CD4-positive, alpha-beta T cell treated with Interleukin-15 for 4 hours (primary cell): ENCODE results near the gene CDH23.
A peak's percentile ranks its signal among the peaks of the same experiment; 100 is the strongest.

Source experiments
- DNase-seq: peaks from one replicate; pipeline ENCODE4 v3.0.0-alpha.2; 2020; ENCODE audit warnings: low spot score

CDH23 gene

DNA sequence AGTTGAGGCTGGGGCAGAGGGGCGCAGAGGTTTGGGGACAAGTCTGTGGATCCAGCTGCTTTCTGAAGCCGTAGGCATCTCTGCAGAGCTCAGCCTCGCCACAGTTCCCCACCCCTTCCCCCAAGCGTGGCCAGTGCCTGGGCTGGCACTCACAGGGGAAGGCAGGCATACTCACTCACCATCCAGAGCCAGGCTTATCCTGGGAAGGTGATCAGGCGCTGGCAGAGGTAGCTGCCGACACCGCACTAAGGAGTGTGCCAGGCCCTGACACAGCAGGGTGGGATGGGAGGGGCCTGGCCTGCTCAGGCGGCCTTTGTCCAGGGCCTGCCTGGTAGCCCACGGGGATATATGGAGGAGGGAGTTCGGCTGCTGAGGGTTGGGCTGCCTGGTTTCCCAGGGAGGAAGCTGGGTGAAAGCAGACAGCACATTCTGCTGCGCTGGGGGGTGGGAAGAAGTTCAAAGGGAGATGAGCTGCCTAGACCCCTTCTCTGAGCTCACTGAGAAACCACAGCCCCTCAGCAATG, 360.7 kb downstream of the CDH23 start:
- no peak for DNase-seq

GRCh38 chr10:71761105-71761511, 364.4 kb downstream of the CDH23 start:
- DNase-seq: peak; percentile 74

DNA sequence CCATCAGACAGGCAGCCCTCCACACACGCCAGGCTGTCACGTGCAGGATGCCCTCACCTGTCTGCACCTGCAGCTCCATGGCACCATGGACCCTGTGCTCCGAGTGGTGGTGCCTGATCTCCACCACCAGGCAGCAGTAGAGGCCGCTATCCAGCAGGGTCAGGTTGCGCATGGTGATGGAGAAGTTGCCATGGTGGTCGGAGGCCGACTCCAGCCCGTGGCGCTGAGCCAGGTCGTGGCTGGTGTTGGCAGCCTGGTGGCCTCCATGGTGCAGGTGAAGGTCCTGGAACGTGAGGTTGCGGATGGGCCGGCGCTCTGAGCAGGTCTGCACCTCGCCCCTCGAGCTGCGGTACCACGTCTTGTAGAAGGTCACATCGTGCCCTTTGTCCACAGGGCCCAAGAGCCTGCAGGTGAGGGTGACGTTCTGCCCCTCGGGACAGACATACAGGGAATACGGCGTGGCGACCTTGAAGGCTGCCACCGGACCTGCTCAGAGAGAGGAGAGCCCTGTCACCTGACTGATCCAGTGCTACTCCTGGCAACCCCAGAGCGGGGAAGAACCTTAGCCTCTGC, 364.9 kb downstream of the CDH23 start:
- DNase-seq: no peak

DNA sequence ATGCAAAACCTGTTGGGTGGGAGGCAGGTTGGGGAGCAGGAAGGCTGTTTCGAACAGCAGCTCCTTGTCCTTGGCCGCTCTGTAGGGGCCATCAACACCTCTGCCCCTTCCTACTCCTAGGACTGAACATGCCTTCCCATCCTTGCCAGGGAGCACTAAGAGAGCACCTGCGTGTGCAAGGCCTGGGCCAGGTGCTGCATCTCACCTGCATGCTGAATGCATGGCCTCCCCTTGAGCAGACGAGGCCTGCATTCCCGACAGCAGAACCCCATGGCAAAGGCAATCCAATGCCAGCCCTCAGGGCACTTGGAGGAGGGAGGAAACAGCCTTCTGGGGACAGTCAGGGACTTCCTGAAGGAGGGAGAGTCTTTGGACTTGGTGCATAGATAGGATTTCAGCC, 365.6 kb downstream of the CDH23 start:
- DNase-seq: no peak

GRCh38 chr10:71763352-71764127, 366.8 kb downstream of the CDH23 start:
- no peak for DNase-seq

DNA sequence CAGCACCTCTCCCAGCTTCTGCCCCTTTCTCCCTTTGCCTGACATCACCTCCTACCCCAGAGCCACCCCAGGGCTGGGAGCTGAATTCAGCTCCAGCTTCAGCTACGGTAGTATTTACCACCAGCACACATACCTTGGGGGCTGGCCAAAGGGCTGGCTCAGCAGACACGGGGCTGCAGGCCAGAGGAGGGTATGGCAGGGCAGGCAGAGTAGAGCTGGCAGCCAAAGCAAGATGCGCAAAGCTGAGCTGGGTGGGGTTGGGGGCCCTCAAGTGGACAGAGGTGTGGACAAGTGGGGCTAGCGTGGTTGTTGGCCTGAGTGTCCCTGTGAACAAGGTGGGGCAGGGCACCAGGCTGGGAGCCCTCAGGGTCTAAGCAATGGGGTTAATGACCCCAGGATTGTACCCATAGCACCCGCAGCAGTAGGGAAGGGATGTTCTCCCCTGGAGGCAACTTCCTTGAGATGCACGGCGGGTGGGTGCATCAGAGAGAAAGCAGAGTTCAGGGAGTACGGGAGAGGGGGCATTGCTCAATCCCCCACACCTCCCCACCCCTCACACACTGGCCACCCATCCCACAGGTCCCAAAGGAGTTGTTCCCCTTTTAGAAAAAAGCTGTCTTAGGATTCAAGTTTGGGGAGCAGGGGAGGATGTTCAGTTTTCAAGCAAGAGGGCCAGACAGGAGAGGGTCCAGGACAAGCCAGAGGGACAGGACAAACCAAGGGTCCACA, 368.6 kb downstream of the CDH23 start:
- no peak for DNase-seq

DNA sequence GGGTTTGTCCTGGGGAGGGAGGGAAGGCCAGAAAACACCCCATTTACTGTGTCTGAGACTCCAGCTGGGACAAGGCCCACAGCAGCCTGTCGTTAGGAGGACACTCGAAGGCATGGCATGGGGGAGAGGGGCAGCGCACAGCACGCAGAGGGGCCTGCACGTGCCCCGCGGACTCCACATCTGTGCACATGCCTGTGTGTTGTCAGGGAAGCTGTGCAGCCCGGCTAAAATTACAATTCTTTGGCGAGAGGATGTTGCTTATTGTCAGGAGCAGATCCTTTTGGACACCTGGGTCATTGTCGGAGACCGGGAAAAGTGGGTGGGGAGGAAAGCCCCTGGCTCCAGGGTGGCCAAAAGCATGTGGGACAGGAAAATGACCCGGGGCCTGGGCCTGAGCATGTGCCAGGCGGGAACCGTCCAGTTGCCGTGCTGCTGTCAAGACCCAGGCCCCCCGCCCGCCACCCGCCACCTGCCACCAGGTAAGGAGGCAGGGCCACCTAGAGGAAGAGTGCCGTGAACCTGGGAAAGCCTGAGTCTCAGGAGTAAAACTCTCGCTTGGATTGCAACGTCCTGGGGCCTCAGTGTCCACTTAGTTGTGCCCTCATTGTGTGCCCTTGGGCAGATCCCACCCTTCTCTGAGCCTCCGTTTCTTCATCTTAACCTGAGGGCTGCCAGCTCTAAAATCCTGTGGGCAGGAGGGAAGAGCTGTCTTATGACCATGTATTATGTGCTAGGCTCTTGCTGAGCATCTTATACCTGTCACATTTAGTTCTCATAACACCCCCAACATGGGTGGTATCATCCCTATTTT, 369.4 kb downstream of the CDH23 start:
- no peak for DNase-seq

- peak; percentile 61 for DNase-seq
Measured at GRCh38 chr10:71766717-71767419, 370.1 kb downstream of the CDH23 start.

DNA sequence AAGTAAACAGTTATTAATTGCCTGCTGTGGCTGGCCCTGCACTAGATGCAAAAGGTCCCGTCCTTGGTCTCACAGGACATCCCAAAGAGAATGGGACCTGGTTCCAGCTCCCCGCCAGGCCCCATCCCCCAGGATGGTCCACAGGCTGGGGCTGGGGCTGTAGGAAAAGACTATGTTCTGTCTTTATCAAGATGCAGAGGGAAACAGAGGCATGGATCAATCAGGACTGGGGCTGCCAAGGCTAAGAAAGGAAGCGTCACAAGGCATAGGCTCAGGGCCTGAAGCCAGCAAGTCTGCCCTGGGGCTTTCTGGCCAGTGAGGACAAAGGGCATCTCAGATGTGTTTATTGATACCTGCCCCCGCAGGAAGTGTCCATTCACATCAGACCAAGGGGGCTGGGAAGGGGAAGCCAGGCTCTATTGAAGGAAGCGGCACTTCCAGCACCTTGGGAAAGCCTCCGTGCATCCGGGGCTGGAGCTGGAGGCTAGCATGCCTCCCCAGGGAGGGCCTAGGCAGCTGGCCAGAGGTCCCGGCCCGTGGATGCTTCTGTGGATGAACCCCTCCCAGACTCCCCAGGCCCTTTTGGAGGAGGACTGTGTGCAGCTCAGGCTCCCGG, 370.8 kb downstream of the CDH23 start:
- DNase-seq: no peak

DNA sequence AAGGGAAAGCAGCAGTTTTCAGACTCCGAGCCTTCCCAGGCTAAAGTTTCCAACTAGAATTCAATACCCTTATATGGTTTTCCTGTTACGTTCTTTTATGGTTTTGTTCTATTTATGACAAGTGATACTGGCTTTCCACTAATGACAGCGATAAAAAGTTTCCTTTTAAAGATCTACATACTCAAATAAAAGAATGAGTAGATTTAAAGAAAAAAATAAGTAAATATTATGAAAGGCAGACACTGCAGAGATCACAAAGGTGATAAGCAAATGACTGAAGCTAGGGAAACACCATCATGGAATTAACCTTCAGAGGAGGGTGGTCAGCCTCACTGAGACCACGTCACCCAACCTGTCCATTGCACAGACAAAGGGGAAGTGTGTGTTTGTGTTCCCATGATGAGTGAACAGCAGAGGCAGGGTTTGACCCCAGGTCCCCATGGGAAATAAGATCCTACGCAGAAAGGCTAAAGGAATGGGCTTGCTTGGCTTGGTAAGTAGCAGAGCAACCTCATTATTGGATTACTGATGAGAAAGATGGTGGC, 372.6 kb downstream of the CDH23 start:
- peak; percentile 31 for DNase-seq

GRCh38 chr10:71770255-71770654, 373.5 kb downstream of the CDH23 start:
- no peak for DNase-seq

GRCh38 chr10:71770789-71771188, 374.1 kb downstream of the CDH23 start:
- DNase-seq: no peak

- DNase-seq: no peak
Measured at GRCh38 chr10:71771204-71771603, 374.5 kb downstream of the CDH23 start.

- peak; percentile 40 for DNase-seq
Measured at GRCh38 chr10:71771821-71772617, 375.3 kb downstream of the CDH23 start.

GRCh38 chr10:71772832-71773220, 376.1 kb downstream of the CDH23 start:
- DNase-seq: no peak

- peak; percentile 94 for DNase-seq
Measured at GRCh38 chr10:71773221-71773971, 376.7 kb downstream of the CDH23 start, which contains the start of gene VSIR. Gene VSIR, minus strand, starts transcription at chr10:71773520. Its CDS starts 81 bp downstream, at chr10:71773439.

GRCh38 chr10:71774916-71775702, 378.4 kb downstream of the CDH23 start:
- DNase-seq: no peak

DNA sequence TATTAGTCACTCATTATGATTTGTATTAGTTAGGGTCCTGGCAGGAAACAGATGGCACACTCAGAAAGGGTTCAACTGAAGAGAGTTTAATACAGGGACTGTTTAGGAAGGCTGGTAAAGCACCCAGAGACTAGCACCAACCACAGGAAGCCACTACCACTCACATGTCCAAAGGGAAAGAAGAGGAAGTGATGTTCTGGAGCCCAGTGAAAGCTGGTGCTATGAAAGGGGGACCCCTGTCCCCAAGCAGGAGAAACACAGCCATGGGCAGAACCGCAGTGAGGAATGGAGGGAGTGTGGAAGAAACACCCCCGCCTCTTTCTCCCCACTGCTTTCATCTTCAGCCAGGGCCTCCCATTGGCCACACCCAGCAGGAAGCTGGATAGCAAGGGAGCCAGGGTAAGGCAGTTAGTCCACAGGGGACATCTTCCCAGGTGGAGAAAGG, 379.8 kb downstream of the CDH23 start:
- no peak for DNase-seq
